ENCODE measurements around the gene RBM4B.

DNA sequence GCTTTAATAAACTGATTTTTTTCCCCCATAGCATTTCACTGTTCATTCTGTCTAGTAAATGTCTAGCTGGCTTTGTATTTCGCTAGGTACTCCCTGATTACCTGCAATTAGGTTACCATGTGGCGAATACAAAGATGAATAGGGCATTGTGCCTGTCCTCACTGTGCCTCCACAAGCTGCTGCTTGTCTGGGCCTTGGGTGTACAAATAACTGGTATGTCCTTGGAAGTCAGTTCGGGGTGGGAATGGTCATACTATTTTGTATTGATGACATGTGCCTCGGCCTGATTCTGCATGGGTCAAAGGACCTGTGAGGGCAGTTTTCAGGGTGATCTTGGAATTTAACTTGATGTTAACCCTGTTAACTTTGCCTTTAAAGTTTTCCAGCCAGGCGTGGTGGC is 27.8 kb downstream of the RBM4B start:
- TF ChIP-seq, protein P1, sequence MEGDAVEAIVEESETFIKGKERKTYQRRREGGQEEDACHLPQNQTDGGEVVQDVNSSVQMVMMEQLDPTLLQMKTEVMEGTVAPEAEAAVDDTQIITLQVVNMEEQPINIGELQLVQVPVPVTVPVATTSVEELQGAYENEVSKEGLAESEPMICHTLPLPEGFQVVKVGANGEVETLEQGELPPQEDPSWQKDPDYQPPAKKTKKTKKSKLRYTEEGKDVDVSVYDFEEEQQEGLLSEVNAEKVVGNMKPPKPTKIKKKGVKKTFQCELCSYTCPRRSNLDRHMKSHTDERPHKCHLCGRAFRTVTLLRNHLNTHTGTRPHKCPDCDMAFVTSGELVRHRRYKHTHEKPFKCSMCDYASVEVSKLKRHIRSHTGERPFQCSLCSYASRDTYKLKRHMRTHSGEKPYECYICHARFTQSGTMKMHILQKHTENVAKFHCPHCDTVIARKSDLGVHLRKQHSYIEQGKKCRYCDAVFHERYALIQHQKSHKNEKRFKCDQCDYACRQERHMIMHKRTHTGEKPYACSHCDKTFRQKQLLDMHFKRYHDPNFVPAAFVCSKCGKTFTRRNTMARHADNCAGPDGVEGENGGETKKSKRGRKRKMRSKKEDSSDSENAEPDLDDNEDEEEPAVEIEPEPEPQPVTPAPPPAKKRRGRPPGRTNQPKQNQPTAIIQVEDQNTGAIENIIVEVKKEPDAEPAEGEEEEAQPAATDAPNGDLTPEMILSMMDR (conservative IDR thresholded peaks at IDR 0.05; ENCODE audit: low read depth in 2 of 2), result no peak
- TF ChIP-seq EZH2 (IDR thresholded peaks at IDR 0.05; ENCODE audit: low read depth, unreplicated experiment), result no peak
- TF ChIP-seq EZH2phosphoT487 (IDR thresholded peaks at IDR 0.05; ENCODE audit: unreplicated experiment), result no peak
- TF ChIP-seq JUNB (IDR thresholded peaks at IDR 0.05; ENCODE audit: unreplicated experiment), result no peak
- TF ChIP-seq, protein P2, sequence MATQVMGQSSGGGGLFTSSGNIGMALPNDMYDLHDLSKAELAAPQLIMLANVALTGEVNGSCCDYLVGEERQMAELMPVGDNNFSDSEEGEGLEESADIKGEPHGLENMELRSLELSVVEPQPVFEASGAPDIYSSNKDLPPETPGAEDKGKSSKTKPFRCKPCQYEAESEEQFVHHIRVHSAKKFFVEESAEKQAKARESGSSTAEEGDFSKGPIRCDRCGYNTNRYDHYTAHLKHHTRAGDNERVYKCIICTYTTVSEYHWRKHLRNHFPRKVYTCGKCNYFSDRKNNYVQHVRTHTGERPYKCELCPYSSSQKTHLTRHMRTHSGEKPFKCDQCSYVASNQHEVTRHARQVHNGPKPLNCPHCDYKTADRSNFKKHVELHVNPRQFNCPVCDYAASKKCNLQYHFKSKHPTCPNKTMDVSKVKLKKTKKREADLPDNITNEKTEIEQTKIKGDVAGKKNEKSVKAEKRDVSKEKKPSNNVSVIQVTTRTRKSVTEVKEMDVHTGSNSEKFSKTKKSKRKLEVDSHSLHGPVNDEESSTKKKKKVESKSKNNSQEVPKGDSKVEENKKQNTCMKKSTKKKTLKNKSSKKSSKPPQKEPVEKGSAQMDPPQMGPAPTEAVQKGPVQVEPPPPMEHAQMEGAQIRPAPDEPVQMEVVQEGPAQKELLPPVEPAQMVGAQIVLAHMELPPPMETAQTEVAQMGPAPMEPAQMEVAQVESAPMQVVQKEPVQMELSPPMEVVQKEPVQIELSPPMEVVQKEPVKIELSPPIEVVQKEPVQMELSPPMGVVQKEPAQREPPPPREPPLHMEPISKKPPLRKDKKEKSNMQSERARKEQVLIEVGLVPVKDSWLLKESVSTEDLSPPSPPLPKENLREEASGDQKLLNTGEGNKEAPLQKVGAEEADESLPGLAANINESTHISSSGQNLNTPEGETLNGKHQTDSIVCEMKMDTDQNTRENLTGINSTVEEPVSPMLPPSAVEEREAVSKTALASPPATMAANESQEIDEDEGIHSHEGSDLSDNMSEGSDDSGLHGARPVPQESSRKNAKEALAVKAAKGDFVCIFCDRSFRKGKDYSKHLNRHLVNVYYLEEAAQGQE (IDR thresholded peaks at IDR 0.05; ENCODE audit: unreplicated experiment), result no peak
- TF ChIP-seq CREB1 (CRISPR knock-in tag; IDR thresholded peaks at IDR 0.05; ENCODE audit: low read depth), result no peak
- TF ChIP-seq POLR2AphosphoS5 (IDR thresholded peaks at IDR 0.05; ENCODE audit: low read depth), result no peak
- no peak for TF ChIP-seq ZNF114 (CRISPR knock-in tag; IDR thresholded peaks at IDR 0.05)
